Measurements from ENCODE around the gene DAPK2.
"Not testable (repeated sequence)": the region's sequence is repeated elsewhere in the genome, so short reads cannot be mapped to it uniquely, and the experiment has no call there.

DAPK2 gene

GRCh38 chr15:63911160-63911559 is 135.1 kb downstream of the DAPK2 start:
- no peak for DNase-seq

- no peak for DNase-seq
These were observed 136.4 kb downstream of the DAPK2 start for GRCh38 chr15:63909819-63910437.

GRCh38 chr15:63908991-63909390 is 137.3 kb downstream of the DAPK2 start:
- DNase-seq: no peak

GRCh38 chr15:63908281-63908680 is 138.0 kb downstream of the DAPK2 start:
- DNase-seq: no peak

GRCh38 chr15:63907521-63907920 is 138.8 kb downstream of the DAPK2 start:
- DNase-seq: no peak

GRCh38 chr15:63906266-63906584 is 140.1 kb downstream of the DAPK2 start:
- DNase-seq: no peak

GRCh38 chr15:63905558-63906265 is 140.6 kb downstream of the DAPK2 start:
- DNase-seq: no peak

- no peak for DNase-seq
These were observed 141.2 kb downstream of the DAPK2 start for GRCh38 chr15:63905131-63905530.

- no peak for DNase-seq
These were observed 142.2 kb downstream of the DAPK2 start for GRCh38 chr15:63904042-63904441.

GRCh38 chr15:63902671-63903035 is 143.6 kb downstream of the DAPK2 start:
- DNase-seq: no peak

GRCh38 chr15:63901912-63902670 is 144.2 kb downstream of the DAPK2 start:
- DNase-seq: no peak

GRCh38 chr15:63900306-63900705 is 146.0 kb downstream of the DAPK2 start:
- no peak for DNase-seq

- not testable (repeated sequence) for DNase-seq
These were observed 146.7 kb downstream of the DAPK2 start for GRCh38 chr15:63899606-63900005.

- no peak for DNase-seq
These were observed 147.1 kb downstream of the DAPK2 start for GRCh38 chr15:63899193-63899592.

GRCh38 chr15:63896336-63897115 is 149.8 kb downstream of the DAPK2 start:
- DNase-seq: no peak

GRCh38 chr15:63895787-63896218 is 150.5 kb downstream of the DAPK2 start:
- DNase-seq: no peak

- DNase-seq: no peak
These were observed 151.1 kb downstream of the DAPK2 start for GRCh38 chr15:63895194-63895593.

- no peak for DNase-seq
These were observed 151.7 kb downstream of the DAPK2 start for GRCh38 chr15:63894662-63894949.

- DNase-seq: no peak
These were observed 152.2 kb downstream of the DAPK2 start for GRCh38 chr15:63893866-63894661.

- DNase-seq: no peak
These were observed 153.4 kb downstream of the DAPK2 start for GRCh38 chr15:63892794-63893441.

GRCh38 chr15:63891768-63892133 is 154.5 kb downstream of the DAPK2 start:
- no peak for DNase-seq

GRCh38 chr15:63891079-63891767 is 155.1 kb downstream of the DAPK2 start:
- DNase-seq: peak; percentile 73

Data from COR-L47 (cell line).